ENCODE data around the gene CCSER2. TPM values are rescaled to one million over a fixed set of nuclear protein-coding genes. Genes with fewer than 3 reads are reported as not detected.
A peak's percentile ranks its signal among the peaks of the same experiment; 100 is the strongest.

The CCSER2 gene
- total RNA-seq, 1 donor from 2014 or later = 49.6 TPM

- peaks cover 48% of the 10 kb centered on the region for H3K27me3 Mint-ChIP-seq
- peaks cover 8% of the 10 kb centered on the region for H3K4me1 Mint-ChIP-seq (ENCODE audit: low read depth)
- no peaks in the 10 kb centered on the region for H3K36me3 Mint-ChIP-seq (ENCODE audit: insufficient read depth)
- DNase-seq (ENCODE audit: low spot score, unreplicated experiment) = no peak
- no peaks in the 10 kb centered on the region for H3K9me3 Mint-ChIP-seq (ENCODE audit: low read depth)
- no peak overlapping the region for H3K4me3 Mint-ChIP-seq (ENCODE audit: low read depth)
- no peak for TF ChIP-seq CTCF (IDR thresholded peaks at IDR 0.05; ENCODE audit: unreplicated experiment)
- no peak overlapping the region for H3K27ac Mint-ChIP-seq
Observed at GRCh38 chr10:84539216-84539615, 210.8 kb downstream of the CCSER2 start.

- Mint-ChIP-seq H3K4me1 (ENCODE audit: low read depth) (peaks cover 8% of the 10 kb centered on the region), H3K27ac (no peak overlapping the region), H3K27me3 (peaks cover 50% of the 10 kb centered on the region), H3K9me3 (ENCODE audit: low read depth) (no peaks in the 10 kb centered on the region), H3K4me3 (ENCODE audit: low read depth) (no peak overlapping the region), H3K36me3 (ENCODE audit: insufficient read depth) (no peaks in the 10 kb centered on the region)
- TF ChIP-seq CTCF (IDR thresholded peaks at IDR 0.05; ENCODE audit: unreplicated experiment) = no peak
- DNase-seq (ENCODE audit: low spot score, unreplicated experiment) = no peak
Observed at GRCh38 chr10:84540022-84540616, 211.7 kb downstream of the CCSER2 start.

GRCh38 chr10:84540617-84541288, 212.4 kb downstream of the CCSER2 start:
- peak overlapping the region; percentile 68 for H3K4me3 Mint-ChIP-seq (ENCODE audit: low read depth)
- H3K27ac Mint-ChIP-seq = no peak overlapping the region
- no peaks in the 10 kb centered on the region for H3K36me3 Mint-ChIP-seq (ENCODE audit: insufficient read depth)
- H3K27me3 Mint-ChIP-seq = peaks cover 55% of the 10 kb centered on the region
- TF ChIP-seq CTCF (IDR thresholded peaks at IDR 0.05; ENCODE audit: unreplicated experiment) = peak; percentile 80
- no peaks in the 10 kb centered on the region for H3K9me3 Mint-ChIP-seq (ENCODE audit: low read depth)
- peak; percentile 72 for DNase-seq (ENCODE audit: low spot score, unreplicated experiment)
- H3K4me1 Mint-ChIP-seq (ENCODE audit: low read depth) = peaks cover 8% of the 10 kb centered on the region

- H3K4me1 Mint-ChIP-seq (ENCODE audit: low read depth) = peaks cover 6% of the 10 kb centered on the region
- no peak for DNase-seq (ENCODE audit: low spot score, unreplicated experiment)
- no peak overlapping the region for H3K27ac Mint-ChIP-seq
- peaks cover 60% of the 10 kb centered on the region for H3K27me3 Mint-ChIP-seq
- no peaks in the 10 kb centered on the region for H3K36me3 Mint-ChIP-seq (ENCODE audit: insufficient read depth)
- TF ChIP-seq CTCF (IDR thresholded peaks at IDR 0.05; ENCODE audit: unreplicated experiment) = peak; percentile 27
- H3K4me3 Mint-ChIP-seq (ENCODE audit: low read depth) = peak overlapping the region; percentile 68
- no peaks in the 10 kb centered on the region for H3K9me3 Mint-ChIP-seq (ENCODE audit: low read depth)
Observed at GRCh38 chr10:84541289-84541637, 212.9 kb downstream of the CCSER2 start.

- no peak for DNase-seq (ENCODE audit: low spot score, unreplicated experiment)
- Mint-ChIP-seq H3K4me3 (ENCODE audit: low read depth) (no peak overlapping the region), H3K27ac (no peak overlapping the region), H3K9me3 (ENCODE audit: low read depth) (no peaks in the 10 kb centered on the region), H3K27me3 (peaks cover 63% of the 10 kb centered on the region), H3K4me1 (ENCODE audit: low read depth) (peaks cover 1% of the 10 kb centered on the region), H3K36me3 (ENCODE audit: insufficient read depth) (no peaks in the 10 kb centered on the region)
- TF ChIP-seq CTCF (IDR thresholded peaks at IDR 0.05; ENCODE audit: unreplicated experiment) = no peak
Observed at GRCh38 chr10:84542522-84543490, 214.4 kb downstream of the CCSER2 start.
